Ascending aorta (tissue), 2 donors: Measurements from ENCODE around the gene DISP2. TPM values are rescaled to one million over a fixed set of nuclear protein-coding genes. Genes with fewer than 3 reads are reported as not detected.

Source experiments
- DNase-seq, 2 donors: peaks; one replicate each; pipeline ENCODE4 v3.0.0-alpha.2; 2019; ENCODE audit warnings: low spot score in 2 of 2
- H3K27ac ChIP-seq, 2 donors: fragments of 200-600 bp; sonication (generic); one replicate each; pipeline ENCODE4 v1.5.1; 2016 to 2017; ENCODE audit warnings: mild to moderate bottlenecking in 1 of 2
- H3K27me3 ChIP-seq: fragments of 200-600 bp; sonication (generic); one replicate; pipeline ENCODE4 v1.5.1; 2017
- H3K36me3 ChIP-seq, 2 donors: fragments of 200-600 bp; sonication (generic); one replicate each; pipeline ENCODE4 v1.5.1; 2016
- H3K4me1 ChIP-seq, 2 donors: fragments of 200-600 bp; sonication (generic); one replicate each; pipeline ENCODE4 v1.5.1; 2016 to 2017; ENCODE audit warnings: mild to moderate bottlenecking in 1 of 2
- H3K4me3 ChIP-seq, 2 donors: fragments of 200-600 bp; sonication (generic); one replicate each; pipeline ENCODE4 v1.5.1; 2016 to 2017; ENCODE audit warnings: mild to moderate bottlenecking in 1 of 2
- H3K9me3 ChIP-seq, 2 donors: fragments of 200-600 bp; sonication (generic); one replicate each; pipeline ENCODE4 v1.5.1; 2016
- CTCF ChIP-seq, 3 experiments: fragments of 200-600 bp in 2 of 3; fragments of 450-650 bp in 1 of 3; sonication (generic) in 2 of 3; IDR thresholded peaks; one replicate each; pipeline ENCODE4 v1.5.1; 2016 to 2019; ENCODE audit warnings: antibody characterized with exemption in 3 of 3, mild to moderate bottlenecking in 1 of 3, moderate library complexity in 1 of 3
- intact Hi-C: fragments of 100-400 bp; cut with DNase I; formaldehyde crosslinking; loops from one replicate; pipeline ENCODE4 v1.15.1; 2023
- total RNA-seq: library from RNA; depleted of rRNA; stranded (reverse); fragments of >200 nt; gene quantifications from one replicate; pipeline ENCODE4 v1.1.0, GENCODE V29; 2016

The DISP2 gene
- total RNA-seq, 1 donor from 2014 or later = 0.32 TPM

- Histone ChIP-seq H3K4me1 (peaks cover 0 to under 1% of the 10 kb centered on the region in 2 donors), H3K4me3 (no peak overlapping the region), H3K36me3 (no peaks in the 10 kb centered on the region), H3K27me3 (no peaks in the 10 kb centered on the region), H3K9me3 (no peaks in the 10 kb centered on the region), H3K27ac (no peak overlapping the region)
- intact Hi-C loops = no loop called here
- TF ChIP-seq CTCF (IDR thresholded peaks at IDR 0.05) = no peak
- no peak for DNase-seq
These were observed 5.6 kb upstream of the DISP2 start for GRCh38 chr15:40352281-40352901.

- no peaks in the 10 kb centered on the region for H3K36me3 ChIP-seq
- intact Hi-C loops = no loop called here
- DNase-seq = no peak
- no peak for TF ChIP-seq CTCF (IDR thresholded peaks at IDR 0.05)
- no peak overlapping the region for H3K4me3 ChIP-seq
- peaks cover 7 to 9% of the 10 kb centered on the region in 2 donors for H3K4me1 ChIP-seq
- no peaks in the 10 kb centered on the region for H3K27me3 ChIP-seq
- no peak overlapping the region for H3K27ac ChIP-seq
- H3K9me3 ChIP-seq = no peaks in the 10 kb centered on the region
These were observed 4.3 kb upstream of the DISP2 start for GRCh38 chr15:40353697-40354096.

- intact Hi-C loops = no loop called here
- Histone ChIP-seq H3K4me1 (peaks cover 7 to 9% of the 10 kb centered on the region in 2 donors), H3K36me3 (no peaks in the 10 kb centered on the region), H3K9me3 (no peaks in the 10 kb centered on the region), H3K27me3 (no peaks in the 10 kb centered on the region), H3K27ac (no peak overlapping the region), H3K4me3 (no peak overlapping the region)
- TF ChIP-seq CTCF (IDR thresholded peaks at IDR 0.05) = peak; percentile 14 to 42 (median 17)
- no peak for DNase-seq
These were observed 3.4 kb upstream of the DISP2 start for GRCh38 chr15:40354408-40355171.

- Histone ChIP-seq H3K36me3 (no peaks in the 10 kb centered on the region), H3K4me3 (no peak overlapping the region)
These were observed 1.9 kb upstream of the DISP2 start for GRCh38 chr15:40355976-40356585.

GRCh38 chr15:40357246-40357645 lies 773 bp upstream of the DISP2 start:
- no peak for TF ChIP-seq CTCF (IDR thresholded peaks at IDR 0.05)
- no peaks in the 10 kb centered on the region for H3K27me3 ChIP-seq
- intact Hi-C loops = no loop called here
- H3K27ac ChIP-seq = no peak overlapping the region
- peak overlapping the region; percentile 45 to 73 for H3K4me3 ChIP-seq
- no peaks in the 10 kb centered on the region for H3K9me3 ChIP-seq
- H3K36me3 ChIP-seq = no peaks in the 10 kb centered on the region
- H3K4me1 ChIP-seq = peaks cover 7 to 9% of the 10 kb centered on the region in 2 donors
- DNase-seq = no peak

More at GRCh38 chr15:40355976-40356585, 1.9 kb upstream of the DISP2 start:
- Histone ChIP-seq H3K27me3 (no peaks in the 10 kb centered on the region), H3K9me3 (no peaks in the 10 kb centered on the region), H3K27ac (no peak overlapping the region), H3K4me1 (peaks cover 7 to 9% of the 10 kb centered on the region in 2 donors)
- no peak for DNase-seq
- no peak for TF ChIP-seq CTCF (IDR thresholded peaks at IDR 0.05)
- intact Hi-C loops = no loop called here
